HEK293T (cell line): ENCODE measurements around the gene MOV10L1.

ENCODE experiments used
- CTCF ChIA-PET: fragments of 350-600 bp; formaldehyde crosslinking; extraction: SDS; loops from one replicate; lab custom pipeline; 2021; ENCODE audit warnings: antibody characterized with exemption, inconsistent platforms; lab: Yijun Ruan, JAX
- POLR2A ChIA-PET: fragments of 350-600 bp; formaldehyde crosslinking; extraction: SDS; loops from one replicate; lab custom pipeline; 2020; ENCODE audit warnings: antibody characterized with exemption, inconsistent platforms; lab: Yijun Ruan, JAX
- DNase-seq: peaks from one replicate; pipeline ENCODE4 v3.0.0; 2012; ENCODE audit warnings: mixed read lengths; ENCODE audit errors: extremely low spot score
- ARNT ChIP-seq: fragments of 450-650 bp; IDR thresholded peaks from 2 replicates; pipeline ENCODE4 v1.6.1; 2017; ENCODE audit warnings: mild to moderate bottlenecking
- BHLHE40 ChIP-seq: fragments of 450-650 bp; IDR thresholded peaks from 2 replicates; pipeline ENCODE4 v1.6.1; 2016; ENCODE audit warnings: mild to moderate bottlenecking, moderate library complexity, borderline replicate concordance
- CTBP1 ChIP-seq: fragments of 450-650 bp; IDR thresholded peaks from 2 replicates; pipeline ENCODE4 v1.6.1; 2016; ENCODE audit warnings: borderline replicate concordance
- ELF4 ChIP-seq: fragments of 450-650 bp; IDR thresholded peaks from 2 replicates; pipeline ENCODE4 v1.6.1; 2017; ENCODE audit warnings: antibody characterized with exemption
- FOXA1 ChIP-seq: fragments of 450-650 bp; IDR thresholded peaks from 2 replicates; pipeline ENCODE4 v1.6.1; 2016; ENCODE audit warnings: mild to moderate bottlenecking
- FOXK2 ChIP-seq: fragments of 450-650 bp; IDR thresholded peaks from 2 replicates; pipeline ENCODE4 v1.6.1; 2016; ENCODE audit warnings: mild to moderate bottlenecking
- FOXM1 ChIP-seq: fragments of 450-650 bp; IDR thresholded peaks from 2 replicates; pipeline ENCODE4 v1.6.1; 2017; ENCODE audit warnings: mild to moderate bottlenecking, borderline replicate concordance
- HDGF ChIP-seq: fragments of 450-650 bp; IDR thresholded peaks from 2 replicates; pipeline ENCODE4 v1.6.1; 2017; ENCODE audit warnings: antibody characterized with exemption, borderline replicate concordance
- L3MBTL2 ChIP-seq: fragments of 450-650 bp; conservative IDR thresholded peaks from 2 replicates; pipeline ENCODE4 v1.6.1; 2016; ENCODE audit warnings: mild to moderate bottlenecking
- LEF1 ChIP-seq: fragments of 450-650 bp; IDR thresholded peaks from 2 replicates; pipeline ENCODE4 v1.6.1; 2017; ENCODE audit warnings: mild to moderate bottlenecking, borderline replicate concordance
- NFRKB ChIP-seq: fragments of 450-650 bp; IDR thresholded peaks from 2 replicates; pipeline ENCODE4 v1.6.1; 2016; ENCODE audit warnings: mild to moderate bottlenecking, moderate library complexity
- PKNOX1 ChIP-seq: fragments of 450-650 bp; IDR thresholded peaks from 2 replicates; pipeline ENCODE4 v1.6.1; 2016
- SP1 ChIP-seq: fragments of 450-650 bp; IDR thresholded peaks from 2 replicates; pipeline ENCODE4 v1.6.1; 2017
- SUZ12 ChIP-seq: fragments of 450-650 bp; IDR thresholded peaks from 2 replicates; pipeline ENCODE4 v1.6.1; 2016; ENCODE audit warnings: mild to moderate bottlenecking
- TARDBP ChIP-seq: fragments of 450-650 bp; IDR thresholded peaks from 2 replicates; pipeline ENCODE4 v1.6.1; 2016
- ZNF384 ChIP-seq: fragments of 450-650 bp; IDR thresholded peaks from 2 replicates; pipeline ENCODE4 v1.6.1; 2016

The MOV10L1 gene

GRCh38 chr22:50173311-50173982, 83.6 kb downstream of the MOV10L1 start:
- POLR2A ChIA-PET, result no interaction called here
- DNase-seq, result no peak
- CTCF ChIA-PET, result no interaction called here
- no peak for TF ChIP-seq FOXA1
- no peak for TF ChIP-seq SP1

- TF ChIP-seq NFRKB (no peak), LEF1 (no peak), L3MBTL2 (no peak), SUZ12 (no peak), FOXA1 (no peak), TARDBP (no peak), ZNF384 (no peak), SP1 (no peak), CTBP1 (no peak), FOXK2 (no peak), FOXM1 (no peak), BHLHE40 (no peak), HDGF (no peak), ARNT (no peak), ELF4 (no peak), PKNOX1 (no peak)
- no peak for DNase-seq
- ChIA-PET CTCF (no interaction called here), POLR2A (no interaction called here)
Observed at GRCh38 chr22:50173983-50174355, 84.2 kb downstream of the MOV10L1 start.

- TF ChIP-seq NFRKB (no peak), PKNOX1 (no peak), SP1 (no peak), ELF4 (no peak), BHLHE40 (no peak), ARNT (no peak), FOXA1 (no peak), CTBP1 (no peak), LEF1 (no peak), HDGF (no peak), L3MBTL2 (no peak), ZNF384 (no peak), FOXM1 (no peak), TARDBP (no peak), FOXK2 (no peak), SUZ12 (no peak)
- POLR2A ChIA-PET, result no interaction called here
- no peak for DNase-seq
- CTCF ChIA-PET, result interaction anchor here (0.6 kb wide), 1 partner anchor 322 kb away, joined by 3 read pairs; no protein-coding TSS in a partner anchor
Observed at GRCh38 chr22:50174382-50175190, 84.8 kb downstream of the MOV10L1 start.

GRCh38 chr22:50175191-50175461, 85.3 kb downstream of the MOV10L1 start:
- DNase-seq, result no peak
- TF ChIP-seq ARNT, result no peak
- TF ChIP-seq LEF1, result no peak
- TF ChIP-seq BHLHE40, result no peak
- TF ChIP-seq ZNF384, result no peak
- TF ChIP-seq ELF4, result no peak
- no peak for TF ChIP-seq CTBP1
- TF ChIP-seq L3MBTL2, result no peak
- TF ChIP-seq FOXK2, result no peak
- no peak for TF ChIP-seq NFRKB
- no peak for TF ChIP-seq SP1
- CTCF ChIA-PET, result interaction anchor here (0.6 kb wide), 1 partner anchor 323 kb away, joined by 3 read pairs; no protein-coding TSS in a partner anchor
- POLR2A ChIA-PET, result no interaction called here

- no peak for TF ChIP-seq ELF4
- ChIA-PET POLR2A (no interaction called here), CTCF (no interaction called here)
- no peak for DNase-seq
Observed at GRCh38 chr22:50175921-50176849, 86.4 kb downstream of the MOV10L1 start.

DNA sequence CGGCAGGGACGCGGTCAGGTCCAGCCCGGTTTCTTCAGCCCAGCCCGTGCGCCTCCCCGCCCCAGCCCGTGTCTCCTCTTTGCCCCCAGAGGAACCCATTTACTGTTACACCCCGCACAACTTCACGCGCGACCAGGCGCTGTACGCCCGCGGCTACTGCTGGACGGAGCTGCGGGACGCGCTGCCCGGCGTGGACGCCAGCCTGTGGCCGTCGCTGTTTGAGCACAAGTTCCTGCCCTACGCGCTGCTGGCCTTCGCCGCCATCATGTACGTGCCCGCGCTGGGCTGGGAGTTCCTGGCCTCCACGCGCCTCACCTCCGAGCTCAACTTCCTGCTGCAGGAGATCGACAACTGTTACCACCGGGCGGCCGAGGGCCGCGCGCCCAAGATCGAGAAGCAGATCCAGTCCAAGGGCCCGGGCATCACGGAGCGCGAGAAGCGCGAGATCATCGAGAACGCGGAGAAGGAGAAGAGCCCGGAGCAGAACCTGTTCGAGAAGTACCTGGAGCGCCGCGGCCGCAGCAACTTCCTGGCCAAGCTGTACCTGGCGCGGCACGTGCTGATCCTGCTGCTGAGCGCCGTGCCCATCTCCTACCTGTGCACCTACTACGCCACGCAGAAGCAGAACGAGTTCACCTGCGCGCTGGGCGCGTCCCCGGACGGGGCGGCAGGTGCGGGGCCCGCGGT, 87.2 kb downstream of the MOV10L1 start:
- ChIA-PET CTCF (no interaction called here), POLR2A (no interaction called here)
- TF ChIP-seq ELF4 (no peak), FOXA1 (no peak), L3MBTL2 (no peak), HDGF (no peak), PKNOX1 (no peak), NFRKB (no peak), TARDBP (no peak)
- no peak for DNase-seq
